ENCODE results near the gene CCL20. TPM values are rescaled to one million over a fixed set of nuclear protein-coding genes. Genes with fewer than 3 reads are reported as not detected.

CCL20 gene
- total and polyA plus RNA-seq, 4 donors, result 0.36 to 5.9 (median 1.3) TPM

DNA sequence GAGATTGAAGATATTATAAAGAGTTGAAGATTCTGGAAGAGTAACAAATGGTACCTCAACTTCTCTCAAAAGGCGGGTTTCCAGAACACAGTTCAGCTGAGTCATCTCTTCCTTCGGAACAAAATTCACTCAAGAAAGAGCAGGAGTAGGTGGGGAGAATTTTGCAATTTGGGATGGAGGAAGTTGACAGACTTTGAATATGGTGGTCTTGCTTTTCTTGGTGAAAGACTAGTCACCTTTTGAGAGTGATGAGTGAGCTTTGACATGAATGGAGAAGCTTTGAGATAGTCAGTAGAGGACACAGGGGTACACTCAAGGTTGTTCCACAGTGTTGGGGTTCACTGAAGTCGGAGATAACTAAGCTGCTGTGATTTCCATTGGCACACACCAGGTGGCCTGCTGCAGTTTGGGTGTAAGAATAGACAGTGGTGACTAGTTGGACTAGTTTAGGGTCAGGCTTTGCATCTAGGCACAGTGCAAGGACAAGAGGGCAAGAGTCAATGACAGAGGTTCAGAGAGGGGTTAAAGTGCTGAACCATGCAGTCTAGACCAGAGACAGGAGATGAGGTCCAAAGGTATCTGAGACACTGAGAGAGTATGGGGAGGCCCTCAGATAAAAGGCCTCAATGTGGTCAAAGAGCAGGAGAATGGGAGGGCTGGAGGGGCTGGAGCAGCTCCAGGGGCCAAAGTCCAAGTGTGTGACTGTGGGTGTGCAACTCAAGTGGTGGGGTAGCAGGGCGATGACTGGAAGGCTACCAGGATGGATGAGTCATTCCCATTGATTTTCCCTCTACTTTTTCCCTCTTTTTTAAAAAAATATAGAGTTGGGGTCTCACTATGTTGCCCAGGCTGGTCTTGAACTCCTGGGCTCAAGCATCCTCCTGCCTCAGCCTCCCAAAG is 7.7 kb downstream of the CCL20 start:
- peaks cover 0 to 2% (median 0%) of the 10 kb centered on the region in 4 donors for H3K27me3 ChIP-seq (ENCODE audit: control insufficient read depth in 4 of 4, insufficient read depth in 4 of 4, low read length in 3 of 4)
- TF ChIP-seq, protein P1, sequence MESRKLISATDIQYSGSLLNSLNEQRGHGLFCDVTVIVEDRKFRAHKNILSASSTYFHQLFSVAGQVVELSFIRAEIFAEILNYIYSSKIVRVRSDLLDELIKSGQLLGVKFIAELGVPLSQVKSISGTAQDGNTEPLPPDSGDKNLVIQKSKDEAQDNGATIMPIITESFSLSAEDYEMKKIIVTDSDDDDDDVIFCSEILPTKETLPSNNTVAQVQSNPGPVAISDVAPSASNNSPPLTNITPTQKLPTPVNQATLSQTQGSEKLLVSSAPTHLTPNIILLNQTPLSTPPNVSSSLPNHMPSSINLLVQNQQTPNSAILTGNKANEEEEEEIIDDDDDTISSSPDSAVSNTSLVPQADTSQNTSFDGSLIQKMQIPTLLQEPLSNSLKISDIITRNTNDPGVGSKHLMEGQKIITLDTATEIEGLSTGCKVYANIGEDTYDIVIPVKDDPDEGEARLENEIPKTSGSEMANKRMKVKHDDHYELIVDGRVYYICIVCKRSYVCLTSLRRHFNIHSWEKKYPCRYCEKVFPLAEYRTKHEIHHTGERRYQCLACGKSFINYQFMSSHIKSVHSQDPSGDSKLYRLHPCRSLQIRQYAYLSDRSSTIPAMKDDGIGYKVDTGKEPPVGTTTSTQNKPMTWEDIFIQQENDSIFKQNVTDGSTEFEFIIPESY (IDR thresholded peaks at IDR 0.05), result no peak
- TF ChIP-seq RXRA (IDR thresholded peaks at IDR 0.05), result peak; percentile 66 to 73
- no peak for TF ChIP-seq EGR1 (IDR thresholded peaks at IDR 0.05; ENCODE audit: low read depth in 2 of 2)
- TF ChIP-seq, protein P2, sequence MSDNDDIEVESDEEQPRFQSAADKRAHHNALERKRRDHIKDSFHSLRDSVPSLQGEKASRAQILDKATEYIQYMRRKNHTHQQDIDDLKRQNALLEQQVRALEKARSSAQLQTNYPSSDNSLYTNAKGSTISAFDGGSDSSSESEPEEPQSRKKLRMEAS (IDR thresholded peaks at IDR 0.05), result no peak
- peak; percentile 25 for TF ChIP-seq SP1 (IDR thresholded peaks at IDR 0.05)
- TF ChIP-seq, protein P3, sequence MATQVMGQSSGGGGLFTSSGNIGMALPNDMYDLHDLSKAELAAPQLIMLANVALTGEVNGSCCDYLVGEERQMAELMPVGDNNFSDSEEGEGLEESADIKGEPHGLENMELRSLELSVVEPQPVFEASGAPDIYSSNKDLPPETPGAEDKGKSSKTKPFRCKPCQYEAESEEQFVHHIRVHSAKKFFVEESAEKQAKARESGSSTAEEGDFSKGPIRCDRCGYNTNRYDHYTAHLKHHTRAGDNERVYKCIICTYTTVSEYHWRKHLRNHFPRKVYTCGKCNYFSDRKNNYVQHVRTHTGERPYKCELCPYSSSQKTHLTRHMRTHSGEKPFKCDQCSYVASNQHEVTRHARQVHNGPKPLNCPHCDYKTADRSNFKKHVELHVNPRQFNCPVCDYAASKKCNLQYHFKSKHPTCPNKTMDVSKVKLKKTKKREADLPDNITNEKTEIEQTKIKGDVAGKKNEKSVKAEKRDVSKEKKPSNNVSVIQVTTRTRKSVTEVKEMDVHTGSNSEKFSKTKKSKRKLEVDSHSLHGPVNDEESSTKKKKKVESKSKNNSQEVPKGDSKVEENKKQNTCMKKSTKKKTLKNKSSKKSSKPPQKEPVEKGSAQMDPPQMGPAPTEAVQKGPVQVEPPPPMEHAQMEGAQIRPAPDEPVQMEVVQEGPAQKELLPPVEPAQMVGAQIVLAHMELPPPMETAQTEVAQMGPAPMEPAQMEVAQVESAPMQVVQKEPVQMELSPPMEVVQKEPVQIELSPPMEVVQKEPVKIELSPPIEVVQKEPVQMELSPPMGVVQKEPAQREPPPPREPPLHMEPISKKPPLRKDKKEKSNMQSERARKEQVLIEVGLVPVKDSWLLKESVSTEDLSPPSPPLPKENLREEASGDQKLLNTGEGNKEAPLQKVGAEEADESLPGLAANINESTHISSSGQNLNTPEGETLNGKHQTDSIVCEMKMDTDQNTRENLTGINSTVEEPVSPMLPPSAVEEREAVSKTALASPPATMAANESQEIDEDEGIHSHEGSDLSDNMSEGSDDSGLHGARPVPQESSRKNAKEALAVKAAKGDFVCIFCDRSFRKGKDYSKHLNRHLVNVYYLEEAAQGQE (IDR thresholded peaks at IDR 0.05), result no peak
- TF ChIP-seq FOXA1 (IDR thresholded peaks at IDR 0.05), result no peak
- TF ChIP-seq HNF4A (conservative IDR thresholded peaks at IDR 0.05), result peak; percentile 80
- TF ChIP-seq, protein P4, sequence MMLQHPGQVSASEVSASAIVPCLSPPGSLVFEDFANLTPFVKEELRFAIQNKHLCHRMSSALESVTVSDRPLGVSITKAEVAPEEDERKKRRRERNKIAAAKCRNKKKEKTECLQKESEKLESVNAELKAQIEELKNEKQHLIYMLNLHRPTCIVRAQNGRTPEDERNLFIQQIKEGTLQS (IDR thresholded peaks at IDR 0.05), result peak; percentile 48
- peak; percentile 72 to 83 for TF ChIP-seq JUND (IDR thresholded peaks at IDR 0.05)
- TF ChIP-seq GABPA (IDR thresholded peaks at IDR 0.05 in 1 of 2, conservative IDR thresholded peaks at IDR 0.05 in 1 of 2), result no peak
- TF ChIP-seq RAD21 (IDR thresholded peaks at IDR 0.05), result no peak
- peak; percentile 35 for TF ChIP-seq HNF4G (IDR thresholded peaks at IDR 0.05)
- no peaks in the 10 kb centered on the region for H3K4me1 ChIP-seq (ENCODE audit: control insufficient read depth in 4 of 4, insufficient read depth in 4 of 4, low read length in 3 of 4)
- no peak overlapping the region for H3K4me3 ChIP-seq (ENCODE audit: low read depth in 1 of 3, low read length in 3 of 3)
- 74% methylated on average over 4 of the region's 4 CpGs for WGBS
- no peaks in the 10 kb centered on the region for H3K36me3 ChIP-seq (ENCODE audit: control insufficient read depth in 4 of 4, insufficient read depth in 3 of 4, low read depth in 1 of 4, low read length in 3 of 4)
- H3K9me3 ChIP-seq (ENCODE audit: control insufficient read depth in 4 of 4, low read length in 3 of 4), result no peaks in the 10 kb centered on the region
- no peak overlapping the region for H3K27ac ChIP-seq (ENCODE audit: low read depth in 1 of 2, low read length in 2 of 2)
- no peak for DNase-seq (ENCODE audit: low spot score)
- H3K9ac ChIP-seq (ENCODE audit: low read depth in 1 of 2, low read length in 2 of 2), result no peak overlapping the region

DNA sequence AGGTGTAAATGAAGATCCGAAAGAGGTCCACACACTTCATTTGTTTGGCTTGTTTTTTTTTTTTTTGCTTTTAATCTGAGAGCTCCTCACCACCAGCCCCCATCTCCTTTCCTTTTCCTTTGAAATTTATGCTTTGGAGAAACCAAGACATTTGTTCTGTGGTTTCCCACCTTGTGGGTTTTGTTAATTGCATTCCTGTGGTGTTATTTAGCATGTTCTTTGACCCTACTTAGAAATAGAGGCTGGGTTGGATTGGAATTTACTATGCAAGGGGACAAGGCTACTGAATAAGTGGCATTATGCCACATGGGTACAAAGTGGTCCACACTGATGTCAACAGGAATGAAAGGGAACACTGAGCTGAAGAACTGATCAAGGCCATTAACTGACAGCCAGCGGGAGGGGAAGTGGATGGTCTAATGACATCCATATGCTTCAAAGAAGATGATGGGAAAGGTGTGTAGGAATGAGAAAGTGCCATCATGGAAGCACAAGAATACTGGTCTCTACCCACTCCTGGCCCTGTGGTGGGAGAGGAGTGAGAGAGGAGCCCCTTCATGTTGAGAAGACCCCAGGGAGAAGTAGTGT is 8.9 kb downstream of the CCL20 start:
- Histone ChIP-seq H3K4me1 (ENCODE audit: control insufficient read depth in 4 of 4, insufficient read depth in 4 of 4, low read length in 3 of 4) (no peaks in the 10 kb centered on the region), H3K27me3 (ENCODE audit: control insufficient read depth in 4 of 4, insufficient read depth in 4 of 4, low read length in 3 of 4) (peaks cover 0 to 2% (median 0%) of the 10 kb centered on the region in 4 donors), H3K27ac (ENCODE audit: low read depth in 1 of 2, low read length in 2 of 2) (no peak overlapping the region), H3K9ac (ENCODE audit: low read depth in 1 of 2, low read length in 2 of 2) (no peak overlapping the region), H3K9me3 (ENCODE audit: control insufficient read depth in 4 of 4, low read length in 3 of 4) (no peaks in the 10 kb centered on the region), H3K4me3 (ENCODE audit: low read depth in 1 of 3, low read length in 3 of 3) (no peak overlapping the region), H3K36me3 (ENCODE audit: control insufficient read depth in 4 of 4, insufficient read depth in 3 of 4, low read depth in 1 of 4, low read length in 3 of 4) (no peaks in the 10 kb centered on the region)
- no peak for DNase-seq (ENCODE audit: low spot score)
- WGBS, result 91% methylated on average over 2 of the region's 2 CpGs
- TF ChIP-seq TAF1 (conservative IDR thresholded peaks at IDR 0.05), result no peak
- no peak for TF ChIP-seq FOXA1 (IDR thresholded peaks at IDR 0.05)
- no peak for TF ChIP-seq GABPA (IDR thresholded peaks at IDR 0.05 in 1 of 2, conservative IDR thresholded peaks at IDR 0.05 in 1 of 2)
- TF ChIP-seq NR2F2 (IDR thresholded peaks at IDR 0.05), result no peak
- TF ChIP-seq, protein P2 (IDR thresholded peaks at IDR 0.05), result no peak
- TF ChIP-seq HNF4G (IDR thresholded peaks at IDR 0.05), result no peak
- TF ChIP-seq, protein P1 (IDR thresholded peaks at IDR 0.05), result no peak

Data from liver (tissue), 9 donors.